Liver (tissue), 3 donors: ENCODE results near the gene SPECC1.

Source experiments
- GABPA ChIP-seq, 2 donors: IDR thresholded peaks in 1 of 2; conservative IDR thresholded peaks in 1 of 2; 2 replicates each; pipeline ENCODE4 v1.6.1; 2016; ENCODE audit warnings: antibody characterized with exemption in 2 of 2, mild to moderate bottlenecking in 1 of 2, moderate library complexity in 1 of 2
- JUND ChIP-seq, 2 donors: IDR thresholded peaks; 2 replicates each; pipeline ENCODE4 v1.6.1; 2016; ENCODE audit warnings: antibody characterized with exemption in 2 of 2
- RXRA ChIP-seq, 2 donors: IDR thresholded peaks; 2 replicates each; pipeline ENCODE4 v1.6.1; 2017 to 2018; ENCODE audit warnings: antibody characterized with exemption in 2 of 2, mild to moderate bottlenecking in 1 of 2
- SP1 ChIP-seq: IDR thresholded peaks from 2 replicates; pipeline ENCODE4 v1.6.1; 2018; ENCODE audit warnings: antibody characterized with exemption, mild to moderate bottlenecking
- YY1 ChIP-seq: IDR thresholded peaks from 2 replicates; pipeline ENCODE4 v1.6.1; 2016; ENCODE audit warnings: antibody characterized with exemption, mild to moderate bottlenecking
- TF ChIP-seq, protein P1 (sequence below): fragments of 150-350 bp; IDR thresholded peaks from 2 replicates; pipeline ENCODE4 v1.5.1; 2017; ENCODE audit warnings: improper control_type of control experiment, low read depth, low read length; ENCODE audit not compliant: missing input control
- donor health status: healthy.
- donor health status: healthy.

DNA sequence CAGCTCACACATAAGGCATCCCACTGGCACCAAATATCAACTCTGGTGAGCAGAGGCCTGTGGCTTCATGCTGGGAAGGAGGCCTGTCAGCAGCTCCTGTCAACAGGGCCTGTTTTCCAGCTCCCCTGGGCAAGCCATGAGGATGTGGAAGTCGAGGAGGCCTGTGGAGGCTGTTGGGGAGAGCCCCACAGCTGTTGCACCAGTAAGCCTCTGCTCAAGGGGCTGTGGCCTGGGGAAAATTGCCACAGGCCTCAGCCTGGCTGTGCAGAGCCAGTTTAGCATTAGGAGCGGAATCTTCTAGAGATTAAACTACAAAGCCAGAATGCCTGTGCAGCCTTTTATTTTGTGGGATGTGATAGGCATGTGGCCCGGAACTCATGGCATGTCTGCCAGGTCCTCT is 202.1 kb downstream of the SPECC1 start:
- no peak for TF ChIP-seq JUND (IDR thresholded peaks at IDR 0.05)
- TF ChIP-seq, protein P1, sequence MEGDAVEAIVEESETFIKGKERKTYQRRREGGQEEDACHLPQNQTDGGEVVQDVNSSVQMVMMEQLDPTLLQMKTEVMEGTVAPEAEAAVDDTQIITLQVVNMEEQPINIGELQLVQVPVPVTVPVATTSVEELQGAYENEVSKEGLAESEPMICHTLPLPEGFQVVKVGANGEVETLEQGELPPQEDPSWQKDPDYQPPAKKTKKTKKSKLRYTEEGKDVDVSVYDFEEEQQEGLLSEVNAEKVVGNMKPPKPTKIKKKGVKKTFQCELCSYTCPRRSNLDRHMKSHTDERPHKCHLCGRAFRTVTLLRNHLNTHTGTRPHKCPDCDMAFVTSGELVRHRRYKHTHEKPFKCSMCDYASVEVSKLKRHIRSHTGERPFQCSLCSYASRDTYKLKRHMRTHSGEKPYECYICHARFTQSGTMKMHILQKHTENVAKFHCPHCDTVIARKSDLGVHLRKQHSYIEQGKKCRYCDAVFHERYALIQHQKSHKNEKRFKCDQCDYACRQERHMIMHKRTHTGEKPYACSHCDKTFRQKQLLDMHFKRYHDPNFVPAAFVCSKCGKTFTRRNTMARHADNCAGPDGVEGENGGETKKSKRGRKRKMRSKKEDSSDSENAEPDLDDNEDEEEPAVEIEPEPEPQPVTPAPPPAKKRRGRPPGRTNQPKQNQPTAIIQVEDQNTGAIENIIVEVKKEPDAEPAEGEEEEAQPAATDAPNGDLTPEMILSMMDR, result no peak
- TF ChIP-seq GABPA (IDR thresholded peaks at IDR 0.05 in 1 of 2, conservative IDR thresholded peaks at IDR 0.05 in 1 of 2), result no peak
- no peak for TF ChIP-seq RXRA (IDR thresholded peaks at IDR 0.05)
- TF ChIP-seq YY1, result no peak
- no peak for TF ChIP-seq SP1
